PC-9 (cell line): ENCODE measurements around the gene EPHB2.

Source experiments
- CTCF ChIP-seq: fragments of 200-600 bp; sonication (generic); conservative IDR thresholded peaks from 2 replicates; pipeline ENCODE4 v1.6.1; 2017; ENCODE audit warnings: mixed run types, antibody characterized with exemption, mild to moderate bottlenecking, moderate library complexity
- EZH2 ChIP-seq: fragments of 200-600 bp; sonication (generic); IDR thresholded peaks from 2 replicates; pipeline ENCODE4 v1.8.0; 2017; ENCODE audit warnings: antibody characterized with exemption, low read depth

GRCh38 chr1:22907528-22907927 lies 196.9 kb downstream of the EPHB2 start:
- TF ChIP-seq EZH2 (no peak), CTCF (no peak)
